ENCODE data around the gene GNAT3.
A peak's percentile ranks its signal among the peaks of the same experiment; 100 is the strongest.

Gene GNAT3

GRCh38 chr7:80488851-80489370 is 23.0 kb downstream of the GNAT3 start:
- no peak for TF ChIP-seq GATA1 (IDR thresholded peaks at IDR 0.05; ENCODE audit: low read depth, low read length)
- no peak for TF ChIP-seq POLR2A (IDR thresholded peaks at IDR 0.05; ENCODE audit: low read length)
- no peak for DNase-seq

- no peak for DNase-seq
- TF ChIP-seq POLR2A (IDR thresholded peaks at IDR 0.05; ENCODE audit: low read length), result no peak
- no peak for TF ChIP-seq GATA1 (IDR thresholded peaks at IDR 0.05; ENCODE audit: low read depth, low read length)
These were observed 23.5 kb downstream of the GNAT3 start for GRCh38 chr7:80488406-80488805.

- TF ChIP-seq GATA1 (IDR thresholded peaks at IDR 0.05; ENCODE audit: low read depth, low read length) (no peak), POLR2A (IDR thresholded peaks at IDR 0.05; ENCODE audit: low read length) (no peak)
- no peak for DNase-seq
These were observed 26.1 kb downstream of the GNAT3 start for GRCh38 chr7:80485721-80486120.

- DNase-seq, result peak in 1 of 2 experiments; percentile 20
- no peak for TF ChIP-seq GATA1 (IDR thresholded peaks at IDR 0.05; ENCODE audit: low read depth, low read length)
- no peak for TF ChIP-seq POLR2A (IDR thresholded peaks at IDR 0.05; ENCODE audit: low read length)
These were observed 28.9 kb downstream of the GNAT3 start for GRCh38 chr7:80482950-80483349.

- TF ChIP-seq GATA1 (IDR thresholded peaks at IDR 0.05; ENCODE audit: low read depth, low read length) (no peak), POLR2A (IDR thresholded peaks at IDR 0.05; ENCODE audit: low read length) (no peak)
- no peak for DNase-seq
These were observed 30.5 kb downstream of the GNAT3 start for GRCh38 chr7:80481196-80481884.

- peak in 1 of 2 experiments; percentile 41 for DNase-seq
- TF ChIP-seq GATA1 (IDR thresholded peaks at IDR 0.05; ENCODE audit: low read depth, low read length) (no peak), POLR2A (IDR thresholded peaks at IDR 0.05; ENCODE audit: low read length) (no peak)
These were observed 31.3 kb downstream of the GNAT3 start for GRCh38 chr7:80480566-80480965.

- TF ChIP-seq GATA1 (IDR thresholded peaks at IDR 0.05; ENCODE audit: low read depth, low read length), result no peak
- no peak for TF ChIP-seq POLR2A (IDR thresholded peaks at IDR 0.05; ENCODE audit: low read length)
- DNase-seq, result peak; percentile 48 to 50
These were observed 33.2 kb downstream of the GNAT3 start for GRCh38 chr7:80478683-80479082.

GRCh38 chr7:80476035-80476434 is 35.8 kb downstream of the GNAT3 start:
- no peak for DNase-seq
- TF ChIP-seq GATA1 (IDR thresholded peaks at IDR 0.05; ENCODE audit: low read depth, low read length), result no peak
- no peak for TF ChIP-seq POLR2A (IDR thresholded peaks at IDR 0.05; ENCODE audit: low read length)

GRCh38 chr7:80475383-80475782 is 36.5 kb downstream of the GNAT3 start:
- no peak for TF ChIP-seq GATA1 (IDR thresholded peaks at IDR 0.05; ENCODE audit: low read depth, low read length)

GRCh38 chr7:80473751-80474150 is 38.1 kb downstream of the GNAT3 start:
- DNase-seq, result no peak
- TF ChIP-seq POLR2A (IDR thresholded peaks at IDR 0.05; ENCODE audit: low read length) (no peak), GATA1 (IDR thresholded peaks at IDR 0.05; ENCODE audit: low read depth, low read length) (no peak)

More at GRCh38 chr7:80475383-80475782, 36.5 kb downstream of the GNAT3 start:
- DNase-seq, result no peak

- TF ChIP-seq GATA1 (IDR thresholded peaks at IDR 0.05; ENCODE audit: low read depth, low read length) (no peak), POLR2A (IDR thresholded peaks at IDR 0.05; ENCODE audit: low read length) (no peak)
- DNase-seq, result no peak
These were observed 39.2 kb downstream of the GNAT3 start for GRCh38 chr7:80472491-80473200.

GRCh38 chr7:80468931-80469714 is 42.7 kb downstream of the GNAT3 start:
- no peak for TF ChIP-seq POLR2A (IDR thresholded peaks at IDR 0.05; ENCODE audit: low read length)
- TF ChIP-seq GATA1 (IDR thresholded peaks at IDR 0.05; ENCODE audit: low read depth, low read length), result no peak
- DNase-seq, result peak in 1 of 2 experiments; percentile 28

- DNase-seq, result peak; percentile 76 to 81
- TF ChIP-seq GATA1 (IDR thresholded peaks at IDR 0.05; ENCODE audit: low read depth, low read length) (no peak), POLR2A (IDR thresholded peaks at IDR 0.05; ENCODE audit: low read length) (no peak)
These were observed 44.8 kb downstream of the GNAT3 start for GRCh38 chr7:80467069-80467468.

GRCh38 chr7:80466636-80467035 is 45.2 kb downstream of the GNAT3 start:
- TF ChIP-seq POLR2A (IDR thresholded peaks at IDR 0.05; ENCODE audit: low read length) (no peak), GATA1 (IDR thresholded peaks at IDR 0.05; ENCODE audit: low read depth, low read length) (no peak)

More at GRCh38 chr7:80466636-80467035, 45.2 kb downstream of the GNAT3 start:
- peak in 1 of 2 experiments; percentile 49 for DNase-seq
